HG02759 (cell line): ENCODE results near the gene VARS1.
"Not testable (repeated sequence)": the region's sequence is repeated elsewhere in the genome, so short reads cannot be mapped to it uniquely, and the experiment has no call there.

Source experiments
- ATAC-seq: cut with Tn5 transposase; IDR thresholded peaks from one replicate; pipeline ENCODE4 v1.9.1; 2021; ENCODE audit warnings: mild to moderate bottlenecking, moderate library complexity; ENCODE audit not compliant: unreplicated experiment

VARS1 gene

DNA sequence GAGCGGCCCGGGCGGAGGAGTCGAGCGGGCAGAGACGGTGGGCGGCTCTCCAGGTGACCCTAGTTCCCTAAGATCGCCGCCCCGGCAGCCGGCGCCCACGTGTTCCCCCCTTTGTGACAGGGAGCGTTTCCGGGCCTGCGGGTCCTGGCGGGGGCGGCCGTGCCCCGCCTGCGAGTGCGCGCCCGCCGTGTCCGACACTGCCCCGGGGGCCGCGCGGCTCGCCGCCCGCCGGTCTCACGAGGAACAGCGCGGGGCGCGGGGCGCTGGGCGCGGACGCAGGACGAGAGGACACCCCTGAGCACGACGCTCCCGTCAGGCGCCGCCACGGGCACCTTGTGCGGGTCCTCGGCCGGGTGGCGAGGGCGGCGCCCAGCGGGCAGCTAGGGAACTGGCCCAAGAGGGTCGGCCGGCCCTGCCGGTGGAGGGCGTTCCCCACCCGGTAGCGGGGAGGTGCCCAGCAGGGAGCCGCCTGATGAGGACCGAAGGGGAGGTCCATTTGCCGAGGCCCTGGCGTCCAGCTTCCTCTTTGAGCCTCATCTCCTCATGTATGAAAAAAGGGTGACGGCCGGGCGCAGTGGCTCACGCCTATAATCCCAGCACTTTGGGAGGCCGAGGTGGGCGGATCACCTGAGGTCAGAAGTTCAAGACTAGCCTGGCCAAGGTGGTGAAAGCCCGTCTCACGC lies at the start of gene VARS1:
Gene VARS1 (minus strand): TSS at position 137 of the 683 bp plus-strand sequence. CDS start 535 bp downstream, outside the sequence.
- peak; percentile 88 for ATAC-seq

DNA sequence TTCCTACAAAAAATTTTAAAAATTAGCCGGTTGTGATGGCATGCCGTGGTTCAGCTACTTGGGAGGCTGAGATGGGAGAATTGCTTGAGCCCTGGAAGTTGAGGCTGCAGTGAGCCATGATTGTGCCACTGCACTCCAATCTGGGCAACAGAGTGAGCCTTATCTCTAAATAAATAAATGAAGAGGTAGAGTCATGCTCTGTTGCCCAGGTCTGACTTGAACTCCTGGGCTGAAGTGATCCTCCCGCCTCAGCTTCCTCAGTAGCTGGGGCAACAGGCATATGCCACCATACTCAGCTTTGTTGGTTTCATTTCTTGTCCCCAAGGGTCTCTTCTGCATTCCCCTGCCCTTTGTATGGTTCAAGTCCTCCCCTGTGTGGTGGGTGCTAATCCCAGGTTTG lies 49.0 kb upstream of the VARS1 start:
- ATAC-seq = no peak

GRCh38 chr6:31842053-31842452 lies 46.5 kb upstream of the VARS1 start:
- ATAC-seq = no peak

- ATAC-seq = not testable (repeated sequence)
Measured at GRCh38 chr6:31839779-31840126, 44.2 kb upstream of the VARS1 start.

GRCh38 chr6:31838968-31839367 lies 43.4 kb upstream of the VARS1 start:
- no peak for ATAC-seq

DNA sequence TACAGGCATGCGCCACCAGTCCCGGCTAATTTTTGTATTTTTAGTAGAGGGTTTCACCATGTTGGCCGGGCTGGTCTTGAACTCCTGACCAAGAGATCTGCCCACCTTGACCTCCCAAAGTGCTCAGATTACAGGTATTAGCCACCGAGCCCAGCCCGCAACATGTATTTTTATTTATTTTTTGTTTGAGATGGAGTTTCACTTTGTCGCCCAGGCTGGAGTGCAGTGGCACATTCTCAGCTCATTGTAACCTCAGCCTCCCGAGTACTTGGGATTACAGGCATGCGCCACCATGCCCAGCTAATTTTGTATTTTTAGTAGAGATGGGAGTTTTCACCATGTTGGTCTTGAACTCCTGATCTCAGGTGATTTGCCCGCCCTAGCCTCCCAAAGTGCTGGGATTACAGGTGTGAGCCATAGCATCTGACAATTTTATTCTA lies 42.6 kb upstream of the VARS1 start:
- not testable (repeated sequence) for ATAC-seq

GRCh38 chr6:31837369-31838113 lies 42.0 kb upstream of the VARS1 start:
- ATAC-seq = no peak

DNA sequence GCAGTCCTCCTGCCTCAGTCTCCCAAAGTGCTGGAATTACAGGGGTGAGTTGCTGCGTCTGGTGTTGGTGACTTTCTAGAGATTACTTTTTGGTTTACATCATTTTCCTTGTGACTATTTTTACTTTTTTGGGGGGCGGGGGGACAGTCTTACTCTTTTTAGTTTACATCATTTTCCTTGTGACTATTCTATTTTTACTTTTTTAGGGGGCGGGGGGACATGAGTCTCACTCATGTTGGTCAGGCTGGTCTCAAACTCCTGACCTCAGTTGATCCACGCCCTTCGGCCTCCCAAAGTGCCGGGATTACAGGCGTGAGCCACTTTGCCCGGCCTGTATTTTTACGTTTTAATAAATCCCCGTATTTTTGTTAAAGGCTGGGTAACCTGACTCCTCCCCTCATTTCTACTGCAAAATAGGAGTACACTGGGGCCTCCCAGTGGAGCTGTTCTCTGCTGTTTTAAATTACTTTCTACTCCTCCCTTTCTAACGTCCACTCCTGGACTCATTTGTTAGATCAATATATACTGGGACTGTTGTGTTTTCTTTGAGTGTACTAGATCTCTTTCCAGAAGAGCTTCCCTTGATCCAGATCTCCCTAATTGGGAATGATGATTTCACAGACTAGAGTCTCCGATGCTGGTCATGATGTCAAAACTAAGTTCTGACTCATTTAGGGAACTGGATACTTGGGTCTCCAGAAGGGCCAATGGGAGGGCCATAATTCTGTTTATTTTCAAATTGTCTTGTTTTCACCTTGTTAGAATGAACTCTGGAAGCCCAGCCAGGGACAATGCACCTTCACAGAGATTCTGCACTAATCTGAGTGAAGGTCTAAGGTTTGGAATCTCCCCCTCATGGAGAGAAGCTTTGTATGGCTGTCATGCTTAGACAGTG lies 41.2 kb upstream of the VARS1 start:
- no peak for ATAC-seq

GRCh38 chr6:31836047-31836473 lies 40.5 kb upstream of the VARS1 start:
- no peak for ATAC-seq

- ATAC-seq = peak; percentile 52
Measured at GRCh38 chr6:31834367-31835250, 39.1 kb upstream of the VARS1 start.

GRCh38 chr6:31831350-31832215 lies 36.0 kb upstream of the VARS1 start:
- ATAC-seq = no peak

DNA sequence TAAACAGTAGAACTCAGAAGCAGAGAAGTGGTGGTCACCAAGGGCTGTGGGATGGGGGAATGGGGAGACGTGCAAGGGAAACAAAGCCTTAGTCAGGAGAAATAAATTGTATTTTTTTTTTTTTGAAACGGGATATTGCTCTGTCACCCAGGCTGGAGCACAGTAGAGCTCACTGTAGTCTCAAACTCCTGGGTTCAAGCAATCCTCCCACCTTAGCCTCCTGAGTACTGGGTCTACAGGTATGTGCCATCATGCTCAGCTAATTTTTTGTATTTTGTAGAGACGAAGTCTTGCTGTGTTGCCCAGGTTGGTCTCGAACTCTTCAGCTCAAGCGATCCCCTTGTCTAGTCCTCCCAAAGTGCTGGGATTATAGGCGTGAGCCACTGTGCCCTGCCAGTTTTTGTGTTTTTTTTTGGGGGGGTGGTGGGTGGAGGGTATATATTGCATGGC lies 35.4 kb upstream of the VARS1 start:
- no peak for ATAC-seq

DNA sequence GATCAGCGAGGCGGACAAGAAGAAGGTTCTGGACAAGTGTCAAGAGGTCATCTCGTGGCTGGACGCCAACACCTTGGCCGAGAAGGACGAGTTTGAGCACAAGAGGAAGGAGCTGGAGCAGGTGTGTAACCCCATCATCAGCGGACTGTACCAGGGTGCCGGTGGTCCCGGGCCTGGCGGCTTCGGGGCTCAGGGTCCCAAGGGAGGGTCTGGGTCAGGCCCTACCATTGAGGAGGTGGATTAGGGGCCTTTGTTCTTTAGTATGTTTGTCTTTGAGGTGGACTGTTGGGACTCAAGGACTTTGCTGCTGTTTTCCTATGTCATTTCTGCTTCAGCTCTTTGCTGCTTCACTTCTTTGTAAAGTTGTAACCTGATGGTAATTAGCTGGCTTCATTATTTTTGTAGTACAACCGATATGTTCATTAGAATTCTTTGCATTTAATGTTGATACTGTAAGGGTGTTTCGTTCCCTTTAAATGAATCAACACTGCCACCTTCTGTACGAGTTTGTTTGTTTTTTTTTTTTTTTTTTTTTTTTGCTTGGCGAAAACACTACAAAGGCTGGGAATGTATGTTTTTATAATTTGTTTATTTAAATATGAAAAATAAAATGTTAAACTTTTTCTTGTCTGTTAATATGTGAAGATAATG lies 34.2 kb upstream of the VARS1 start:
- ATAC-seq = no peak

DNA sequence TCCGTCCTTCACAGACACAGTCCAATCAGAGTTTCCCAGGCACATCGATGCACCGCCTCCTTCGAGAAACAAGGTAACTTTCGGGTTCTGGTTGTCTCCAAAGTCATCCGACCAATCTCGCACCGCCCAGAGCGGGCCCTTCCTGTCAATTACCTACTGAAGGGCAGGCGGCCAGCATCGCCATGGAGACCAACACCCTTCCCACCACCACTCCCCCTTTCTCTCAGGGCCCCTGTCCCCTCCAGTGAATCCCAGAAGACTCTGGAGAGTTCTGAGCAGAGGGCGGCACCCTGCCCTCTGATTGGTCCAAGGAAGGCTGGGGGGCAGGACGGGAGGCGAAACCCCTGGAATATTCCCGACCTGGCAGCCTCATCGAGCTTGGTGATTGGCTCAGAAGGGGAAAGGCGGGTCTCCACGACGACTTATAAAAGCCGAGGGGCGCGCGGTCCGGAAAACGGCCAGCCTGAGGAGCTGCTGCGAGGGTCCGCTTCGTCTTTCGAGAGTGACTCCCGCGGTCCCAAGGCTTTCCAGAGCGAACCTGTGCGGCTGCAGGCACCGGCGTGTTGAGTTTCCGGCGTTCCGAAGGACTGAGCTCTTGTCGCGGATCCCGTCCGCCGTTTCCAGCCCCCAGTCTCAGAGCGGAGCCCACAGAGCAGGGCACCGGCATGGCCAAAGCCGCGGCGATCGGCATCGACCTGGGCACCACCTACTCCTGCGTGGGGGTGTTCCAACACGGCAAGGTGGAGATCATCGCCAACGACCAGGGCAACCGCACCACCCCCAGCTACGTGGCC lies 31.9 kb upstream of the VARS1 start, which contains the start of gene HSPA1B:
Gene HSPA1B (plus strand): TSS at position 453 of the 794 bp plus-strand sequence. CDS start 213 bp downstream, at position 666.
- ATAC-seq = peak; percentile 69

- peak; percentile 16 for ATAC-seq
Measured at GRCh38 chr6:31826793-31827285, 31.3 kb upstream of the VARS1 start.

DNA sequence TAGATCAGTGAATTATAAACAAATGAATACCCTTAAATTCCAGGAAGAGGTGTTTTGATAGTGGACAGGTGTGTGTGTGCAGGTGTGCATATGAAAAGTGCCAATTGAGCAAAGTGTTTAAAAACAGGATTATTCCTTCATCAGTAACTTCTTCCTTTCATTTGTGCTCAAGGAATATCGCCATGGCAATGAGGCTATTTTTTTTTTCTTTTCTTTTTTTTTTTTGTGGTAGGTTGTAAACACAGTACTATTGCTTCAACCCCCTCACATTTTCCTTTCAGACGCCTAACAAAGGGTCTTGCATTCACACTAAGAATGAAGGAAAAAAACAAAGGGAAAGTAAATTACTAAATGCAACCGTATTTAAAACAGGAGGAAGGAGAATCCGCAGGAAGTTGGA lies 30.0 kb upstream of the VARS1 start:
- ATAC-seq = no peak

GRCh38 chr6:31823592-31824196 lies 28.1 kb upstream of the VARS1 start:
- not testable (repeated sequence) for ATAC-seq
